Cardiac fibroblast (primary cell): ENCODE measurements around the gene LRRC7.

Source experiments
- DNase-seq, 2 donors: peaks; one replicate each; pipeline versions ENCODE4 v3.0.0 to v3.0.0-alpha.2; 2010; ENCODE audit warnings: low read depth in 2 of 2
- H3K4me3 ChIP-seq, 2 donors: replicated peaks in 1 of 2; 1 replicate in 1 of 2; 2 replicates in 1 of 2; pipeline ENCODE4 v1.5.1; 2011; ENCODE audit warnings: low read depth in 2 of 2, low read length in 2 of 2, mild to moderate bottlenecking in 2 of 2, moderate library complexity in 1 of 2
- CTCF ChIP-seq: IDR thresholded peaks from one replicate; pipeline ENCODE4 v1.5.1; 2011; ENCODE audit warnings: low read depth, mild to moderate bottlenecking, low read length, inconsistent platforms

The LRRC7 gene

GRCh38 chr1:69553726-69554125 is 14.0 kb upstream of the LRRC7 start:
- H3K4me3 ChIP-seq, result no peak overlapping the region
- no peak for TF ChIP-seq CTCF
- DNase-seq, result no peak

GRCh38 chr1:69568421-69569174 is 876 bp downstream of the LRRC7 start:
- peak overlapping the region; percentile 19 to 26 for H3K4me3 ChIP-seq
- DNase-seq, result no peak
- no peak for TF ChIP-seq CTCF

GRCh38 chr1:69569175-69569541 is 1.4 kb downstream of the LRRC7 start:
- no peak overlapping the region for H3K4me3 ChIP-seq
- no peak for TF ChIP-seq CTCF
- DNase-seq, result no peak

GRCh38 chr1:69569576-69570328 is 2.0 kb downstream of the LRRC7 start:
- TF ChIP-seq CTCF, result no peak
- peak in 1 of 2 donors; percentile 22 for DNase-seq
- no peak overlapping the region for H3K4me3 ChIP-seq

- DNase-seq, result no peak
- H3K4me3 ChIP-seq, result no peak overlapping the region
- TF ChIP-seq CTCF, result no peak
Measured at GRCh38 chr1:69570356-69570755, 2.6 kb downstream of the LRRC7 start.

- no peak for DNase-seq
- no peak overlapping the region for H3K4me3 ChIP-seq
- no peak for TF ChIP-seq CTCF
Measured at GRCh38 chr1:69572921-69573320, 5.2 kb downstream of the LRRC7 start.
